Measurements from ENCODE around the gene NUBP2. TPM values are rescaled to one million over a fixed set of nuclear protein-coding genes. Genes with fewer than 3 reads are reported as not detected.

NUBP2 gene
- total RNA-seq, 1 experiment from 2014 or later, result 103 TPM

- Histone ChIP-seq H3K9me3 (ENCODE audit: control insufficient read depth in 1 of 2, insufficient read depth in 1 of 2, low read depth in 1 of 2, low read length in 2 of 2) (peaks cover 0 to 6% of the 10 kb centered on the region in 2 experiments; a peak in 2 of 4 replicates), H3K4me1 (ENCODE audit: control insufficient read depth in 1 of 2, insufficient read depth in 2 of 2, low read length in 2 of 2) (no peaks in the 10 kb centered on the region), H3K4me3 (replicated peaks in 1 of 2; ENCODE audit: low read depth in 1 of 2, low read length in 2 of 2) (no peak overlapping the region), H3K27ac (ENCODE audit: low read depth, low read length) (no peak overlapping the region; the same call in 1 of the 2 replicates), H3K9ac (ENCODE audit: low read length) (no peak overlapping the region), H3K36me3 (ENCODE audit: control insufficient read depth in 1 of 2, insufficient read depth in 2 of 2, low read length in 2 of 2) (no peaks in the 10 kb centered on the region), H3K4me2 (ENCODE audit: low read length) (no peak overlapping the region), H4K20me1 (ENCODE audit: insufficient read depth) (no peaks in the 10 kb centered on the region), H3K27me3 (ENCODE audit: insufficient read depth, low read length) (no peaks in the 10 kb centered on the region), H2AFZ (ENCODE audit: low read depth, low read length, poor library complexity, severe bottlenecking) (no peak overlapping the region), H3K9me2 (ENCODE audit: insufficient read depth) (no peaks in the 10 kb centered on the region), H3K79me2 (ENCODE audit: insufficient read depth, low read length) (no peaks in the 10 kb centered on the region)
- TF ChIP-seq POLR2A (IDR thresholded peaks at IDR 0.05; ENCODE audit: borderline replicate concordance, extremely low read depth, insufficient read depth, insufficient read length) (no peak), ZFX (IDR thresholded peaks at IDR 0.05) (no peak), FOSL1 (IDR thresholded peaks at IDR 0.05; ENCODE audit: low read depth) (no peak), EGR1 (IDR thresholded peaks at IDR 0.05; ENCODE audit: low read depth) (no peak), CBX3 (IDR thresholded peaks at IDR 0.05; ENCODE audit: low read depth) (no peak), CEBPB (IDR thresholded peaks at IDR 0.05; ENCODE audit: low read depth) (no peak), MAX (IDR thresholded peaks at IDR 0.05) (no peak), EZH2 (IDR thresholded peaks at IDR 0.05) (no peak), SRF (IDR thresholded peaks at IDR 0.05; ENCODE audit: low read depth) (no peak), TCF7L2 (IDR thresholded peaks at IDR 0.05; ENCODE audit: borderline replicate concordance, extremely low read depth, insufficient read depth, insufficient read length) (no peak), ELF1 (IDR thresholded peaks at IDR 0.05; ENCODE audit: borderline replicate concordance, low read depth) (no peak), EZH2phosphoT487 (IDR thresholded peaks at IDR 0.05; ENCODE audit: borderline replicate concordance) (no peak), ZBTB33 (IDR thresholded peaks at IDR 0.05; ENCODE audit: extremely low read depth, insufficient replicate concordance, low read length) (no peak), RAD21 (IDR thresholded peaks at IDR 0.05; ENCODE audit: low read depth) (no peak), ZNF274 (IDR thresholded peaks at IDR 0.05; ENCODE audit: low read depth, low read length) (no peak), POLR2AphosphoS5 (IDR thresholded peaks at IDR 0.05; ENCODE audit: low read depth, low read length) (no peak), YY1 (IDR thresholded peaks at IDR 0.05; ENCODE audit: extremely low read depth, insufficient replicate concordance, low read depth, low read length) (no peak), SIN3A (IDR thresholded peaks at IDR 0.05; ENCODE audit: low read depth) (no peak)
- TF ChIP-seq, protein P1, sequence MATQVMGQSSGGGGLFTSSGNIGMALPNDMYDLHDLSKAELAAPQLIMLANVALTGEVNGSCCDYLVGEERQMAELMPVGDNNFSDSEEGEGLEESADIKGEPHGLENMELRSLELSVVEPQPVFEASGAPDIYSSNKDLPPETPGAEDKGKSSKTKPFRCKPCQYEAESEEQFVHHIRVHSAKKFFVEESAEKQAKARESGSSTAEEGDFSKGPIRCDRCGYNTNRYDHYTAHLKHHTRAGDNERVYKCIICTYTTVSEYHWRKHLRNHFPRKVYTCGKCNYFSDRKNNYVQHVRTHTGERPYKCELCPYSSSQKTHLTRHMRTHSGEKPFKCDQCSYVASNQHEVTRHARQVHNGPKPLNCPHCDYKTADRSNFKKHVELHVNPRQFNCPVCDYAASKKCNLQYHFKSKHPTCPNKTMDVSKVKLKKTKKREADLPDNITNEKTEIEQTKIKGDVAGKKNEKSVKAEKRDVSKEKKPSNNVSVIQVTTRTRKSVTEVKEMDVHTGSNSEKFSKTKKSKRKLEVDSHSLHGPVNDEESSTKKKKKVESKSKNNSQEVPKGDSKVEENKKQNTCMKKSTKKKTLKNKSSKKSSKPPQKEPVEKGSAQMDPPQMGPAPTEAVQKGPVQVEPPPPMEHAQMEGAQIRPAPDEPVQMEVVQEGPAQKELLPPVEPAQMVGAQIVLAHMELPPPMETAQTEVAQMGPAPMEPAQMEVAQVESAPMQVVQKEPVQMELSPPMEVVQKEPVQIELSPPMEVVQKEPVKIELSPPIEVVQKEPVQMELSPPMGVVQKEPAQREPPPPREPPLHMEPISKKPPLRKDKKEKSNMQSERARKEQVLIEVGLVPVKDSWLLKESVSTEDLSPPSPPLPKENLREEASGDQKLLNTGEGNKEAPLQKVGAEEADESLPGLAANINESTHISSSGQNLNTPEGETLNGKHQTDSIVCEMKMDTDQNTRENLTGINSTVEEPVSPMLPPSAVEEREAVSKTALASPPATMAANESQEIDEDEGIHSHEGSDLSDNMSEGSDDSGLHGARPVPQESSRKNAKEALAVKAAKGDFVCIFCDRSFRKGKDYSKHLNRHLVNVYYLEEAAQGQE (IDR thresholded peaks at IDR 0.05; ENCODE audit: low read depth), result no peak
- TF ChIP-seq, protein P2, sequence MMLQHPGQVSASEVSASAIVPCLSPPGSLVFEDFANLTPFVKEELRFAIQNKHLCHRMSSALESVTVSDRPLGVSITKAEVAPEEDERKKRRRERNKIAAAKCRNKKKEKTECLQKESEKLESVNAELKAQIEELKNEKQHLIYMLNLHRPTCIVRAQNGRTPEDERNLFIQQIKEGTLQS (IDR thresholded peaks at IDR 0.05), result no peak
- ChIA-PET CTCF (no interaction called here), POLR2A (no interaction called here), RAD21 (ENCODE audit: low non-redundant PET in 1 of 2, low total read pairs in 2 of 2, uncharacterized antibody in 2 of 2, unreplicated experiment in 2 of 2) (interaction anchor here in 1 of 2 experiments (0.6 kb wide), 1 partner anchor 444 kb away, joined by 4 read pairs; no protein-coding TSS in a partner anchor)
- no peak for DNase-seq (ENCODE audit: low read depth, low spot score)
- no TSS peak for BruUV-seq (replicated peaks)
- ATAC-seq, result no peak
- intact Hi-C loops (cut with micrococcal nuclease), result no loop called here
Observed at GRCh38 chr16:1740781-1741490, 41.8 kb upstream of the NUBP2 start.
